GM18861 (cell line): ENCODE measurements around the gene SGCA.

ENCODE experiments used
- ATAC-seq: cut with Tn5 transposase; IDR thresholded peaks from one replicate; pipeline ENCODE4 v1.9.1; 2021; ENCODE audit not compliant: unreplicated experiment

The SGCA gene

DNA sequence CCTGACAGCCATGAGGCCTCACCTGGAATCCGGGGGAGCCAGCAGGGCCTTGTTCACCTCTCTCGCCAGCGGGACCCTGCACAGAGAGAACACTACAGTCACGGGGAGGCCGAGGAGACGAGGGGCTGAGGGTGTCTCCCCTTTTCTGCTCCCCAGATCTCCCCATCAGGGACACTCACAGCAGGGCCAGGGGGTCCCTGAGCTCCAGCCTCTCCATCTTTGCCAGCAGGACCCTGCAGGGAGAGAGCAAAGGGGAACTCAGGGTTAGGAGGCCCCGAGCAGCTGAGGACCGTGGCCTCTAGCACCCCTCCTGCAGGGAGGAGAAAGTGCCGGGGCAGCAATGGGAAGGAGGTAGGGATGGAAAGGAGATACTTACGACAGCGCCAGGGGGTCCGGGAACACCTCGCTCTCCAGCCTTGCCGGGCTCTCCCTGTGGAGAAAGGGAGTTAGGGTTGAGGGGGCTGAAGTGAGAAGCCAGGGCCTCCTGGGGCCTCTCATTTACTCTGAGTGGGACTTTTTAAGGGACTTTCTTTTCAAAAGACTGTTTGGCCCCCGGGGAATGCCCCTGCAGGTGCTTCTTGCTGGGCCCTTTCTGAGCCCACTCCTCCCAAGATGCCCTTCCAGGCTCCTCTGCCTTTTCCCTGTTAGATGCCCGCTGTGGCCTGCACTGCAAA, 26.9 kb downstream of the SGCA start:
- ATAC-seq = no peak

DNA sequence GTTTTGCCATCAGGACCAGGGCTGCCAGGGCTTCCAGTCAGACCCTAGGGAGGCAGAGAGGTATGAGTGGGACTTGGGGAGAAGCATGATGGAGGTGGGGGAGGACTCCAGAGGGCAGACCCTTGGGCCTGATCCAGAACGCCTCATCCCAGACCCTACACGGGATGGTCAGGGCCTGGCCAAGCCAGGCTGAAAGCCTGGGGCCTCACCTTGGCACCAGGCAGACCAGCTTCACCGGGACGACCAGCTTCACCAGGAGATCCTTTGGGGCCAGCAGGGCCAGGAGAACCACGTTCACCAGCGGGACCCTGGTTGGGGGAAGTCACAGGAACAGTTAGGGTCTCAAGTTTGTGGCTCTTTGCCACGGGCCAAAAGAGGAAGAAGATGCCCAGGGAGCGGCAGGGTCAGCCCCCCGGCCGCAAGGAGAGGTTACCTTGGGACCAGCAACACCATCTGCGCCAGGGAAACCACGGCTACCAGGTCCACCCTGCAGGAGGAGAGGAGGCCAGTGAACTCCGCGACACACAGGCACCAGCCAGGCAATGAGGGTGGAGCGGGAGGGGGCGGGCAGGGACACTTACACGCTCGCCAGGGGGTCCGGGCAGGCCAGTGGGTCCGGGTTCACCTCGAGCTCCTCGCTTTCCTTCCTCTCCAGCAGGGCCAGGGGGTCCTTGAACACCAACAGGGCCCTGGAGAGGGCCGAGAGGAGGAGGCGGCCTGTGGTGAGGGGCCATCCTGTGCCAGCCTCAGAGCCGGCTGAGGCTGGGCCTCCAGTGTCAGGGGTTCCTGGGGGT, 28.5 kb downstream of the SGCA start:
- ATAC-seq = no peak

DNA sequence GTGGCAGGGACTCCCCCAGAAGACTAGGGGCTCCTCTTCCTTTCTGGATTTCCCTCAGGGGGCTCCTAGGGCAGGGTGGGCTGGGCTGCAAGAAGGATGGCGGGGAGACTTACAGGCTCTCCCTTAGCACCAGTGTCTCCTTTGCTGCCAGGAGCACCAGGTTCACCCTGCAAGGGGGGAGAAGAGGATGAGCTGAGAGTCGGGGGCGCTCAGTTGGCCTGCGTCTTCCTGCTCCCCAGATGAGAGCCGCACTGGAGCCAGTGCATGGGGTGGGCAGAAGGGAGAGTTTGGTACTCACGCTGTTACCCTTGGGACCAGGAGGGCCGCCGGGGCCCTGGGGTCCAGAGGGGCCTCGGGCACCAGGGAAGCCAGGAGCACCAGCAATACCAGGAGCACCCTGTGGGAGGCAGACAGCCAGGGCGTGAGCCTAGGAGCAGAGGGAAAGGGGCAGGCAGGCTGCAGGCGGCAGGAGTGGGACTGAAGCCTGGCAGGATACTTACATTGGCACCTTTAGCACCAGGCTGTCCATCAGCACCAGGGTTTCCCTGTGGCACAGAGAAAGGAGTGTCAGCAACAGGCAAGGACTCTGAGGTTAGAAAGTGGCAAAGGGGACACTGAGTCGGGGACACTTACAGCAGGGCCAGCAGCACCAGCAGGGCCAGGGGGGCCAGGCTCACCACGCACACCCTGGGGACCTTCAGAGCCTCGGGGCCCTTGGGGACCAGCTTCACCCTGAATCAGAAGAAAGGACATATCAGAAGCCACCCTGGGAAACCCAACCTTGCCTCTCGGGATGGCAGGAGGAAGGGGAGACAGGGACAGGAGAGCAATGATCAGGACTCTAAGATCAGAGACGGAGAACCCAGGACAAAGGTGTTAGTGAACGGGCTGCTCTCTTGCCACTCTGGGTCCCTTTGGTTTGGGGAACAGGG, 29.4 kb downstream of the SGCA start:
- no peak for ATAC-seq

DNA sequence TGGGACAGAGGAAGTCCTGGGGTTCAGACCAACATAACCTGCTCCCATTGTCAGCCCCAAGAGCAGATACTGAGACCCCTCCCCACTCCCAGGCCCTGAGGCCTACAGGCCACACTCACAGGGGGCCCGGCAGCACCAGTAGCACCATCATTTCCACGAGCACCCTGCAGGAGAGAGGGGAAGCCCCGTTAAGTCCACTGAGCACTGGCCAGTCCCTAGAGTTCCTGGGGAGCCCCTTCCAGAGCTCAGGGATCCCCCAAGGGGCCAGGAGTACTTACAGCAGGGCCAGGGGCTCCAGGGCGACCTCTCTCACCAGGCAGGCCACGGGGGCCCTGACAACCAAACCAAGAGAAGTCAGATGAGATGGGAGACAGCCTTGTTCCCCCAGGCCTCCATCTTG, 30.2 kb downstream of the SGCA start:
- no peak for ATAC-seq

DNA sequence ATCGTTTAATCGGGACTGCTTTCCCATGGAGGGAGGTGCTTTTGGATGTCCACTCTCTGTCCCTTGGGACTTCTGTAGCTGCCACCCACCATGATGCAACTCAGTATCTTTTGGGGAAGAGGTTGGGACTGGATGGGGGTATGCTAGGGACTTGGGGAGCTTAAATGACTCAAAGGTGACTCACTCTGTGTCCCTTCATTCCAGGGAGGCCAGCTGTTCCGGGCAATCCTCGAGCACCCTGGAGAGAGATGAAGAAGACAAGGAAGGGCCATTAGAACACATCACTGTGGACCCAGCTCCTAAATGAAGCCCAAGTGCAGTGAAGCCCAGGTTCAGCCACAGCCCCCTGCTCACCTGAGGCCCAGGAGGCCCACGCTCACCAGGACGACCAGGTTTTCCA, 31.0 kb downstream of the SGCA start:
- ATAC-seq = no peak

DNA sequence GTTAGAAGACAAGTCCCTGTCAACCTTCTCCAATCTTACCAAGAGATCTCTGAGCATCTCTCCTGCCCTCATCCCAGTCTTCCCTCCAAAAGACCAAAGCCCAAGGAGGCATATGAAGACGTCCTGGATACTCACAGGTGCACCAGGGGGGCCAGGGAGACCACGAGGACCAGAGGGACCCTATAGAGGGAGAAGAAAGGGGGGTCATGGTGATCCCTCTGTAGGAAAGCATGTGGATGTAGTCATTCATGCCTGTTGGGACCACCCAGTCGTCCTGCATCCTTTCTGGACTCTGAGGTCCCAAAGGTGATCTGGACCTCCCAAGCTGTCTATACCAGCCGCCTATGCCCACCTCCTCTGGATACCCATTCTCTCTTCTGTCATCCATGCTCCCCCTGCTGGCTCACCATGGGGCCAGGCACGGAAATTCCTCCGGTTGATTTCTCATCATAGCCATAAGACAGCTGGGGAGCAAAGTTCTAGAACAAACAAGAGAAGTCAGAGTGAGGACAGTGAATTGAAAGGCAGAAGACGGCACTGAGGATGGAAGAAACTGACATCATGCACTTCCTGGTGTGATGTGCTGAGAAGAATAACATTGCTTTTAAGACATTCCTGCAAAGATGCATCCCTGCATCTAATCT, 32.3 kb downstream of the SGCA start:
- no peak for ATAC-seq

DNA sequence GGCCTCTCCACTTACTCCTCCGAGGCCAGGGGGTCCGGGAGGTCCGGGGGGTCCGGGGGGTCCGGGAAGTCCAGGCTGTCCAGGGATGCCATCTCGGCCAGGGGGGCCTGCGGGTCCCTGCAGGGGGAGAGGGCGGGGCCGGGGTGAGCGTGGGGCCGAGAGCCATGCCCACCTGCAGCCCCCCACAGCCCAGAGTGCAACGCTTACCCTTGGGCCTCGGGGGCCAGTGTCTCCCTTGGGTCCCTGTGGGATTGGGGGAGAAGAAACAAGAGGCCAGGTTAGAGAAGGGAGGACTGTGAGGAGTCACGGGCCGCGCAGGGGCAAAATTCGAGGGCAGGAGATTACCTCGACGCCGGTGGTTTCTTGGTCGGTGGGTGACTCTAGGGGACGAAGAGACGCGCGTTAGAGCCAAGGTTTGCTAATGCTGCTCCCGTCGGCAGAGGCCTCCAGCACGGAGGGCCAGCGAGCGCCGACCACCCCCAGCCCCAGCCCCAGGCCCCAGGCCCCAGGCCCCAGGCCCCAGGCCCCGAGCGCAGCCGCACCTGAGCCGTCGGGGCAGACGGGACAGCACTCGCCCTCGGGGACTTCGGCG, 33.5 kb downstream of the SGCA start:
- no peak for ATAC-seq

DNA sequence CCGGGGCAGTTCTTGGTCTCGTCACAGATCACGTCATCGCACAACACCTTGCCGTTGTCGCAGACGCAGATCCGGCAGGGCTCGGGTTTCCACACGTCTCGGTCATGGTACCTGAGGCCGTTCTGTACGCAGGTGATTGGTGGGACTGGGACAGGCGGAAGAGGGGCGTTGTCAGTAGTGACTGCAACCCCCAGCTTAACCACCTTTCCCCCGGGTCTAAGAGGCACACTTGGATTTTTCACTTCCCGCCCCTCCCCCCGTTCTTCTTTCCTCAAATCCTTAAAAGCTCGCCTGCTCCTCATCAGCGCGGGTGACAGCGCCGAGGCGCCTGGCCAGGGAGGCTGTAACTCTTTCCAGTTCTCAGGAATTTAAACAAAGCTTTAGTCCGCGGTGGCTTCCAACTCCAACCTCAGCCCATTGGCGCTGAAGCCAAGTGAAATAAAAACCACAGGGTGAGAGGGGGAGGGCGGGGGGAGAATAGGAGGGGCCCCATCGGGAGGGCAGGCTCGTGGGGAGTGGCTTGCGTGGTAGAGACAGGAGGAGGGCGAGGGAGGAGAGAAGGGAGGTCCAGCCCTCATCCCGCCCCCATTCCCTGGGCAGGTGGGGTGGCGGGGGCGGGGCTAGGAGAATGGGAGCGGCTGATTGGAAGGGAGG, 34.1 kb downstream of the SGCA start:
- ATAC-seq = no peak

DNA sequence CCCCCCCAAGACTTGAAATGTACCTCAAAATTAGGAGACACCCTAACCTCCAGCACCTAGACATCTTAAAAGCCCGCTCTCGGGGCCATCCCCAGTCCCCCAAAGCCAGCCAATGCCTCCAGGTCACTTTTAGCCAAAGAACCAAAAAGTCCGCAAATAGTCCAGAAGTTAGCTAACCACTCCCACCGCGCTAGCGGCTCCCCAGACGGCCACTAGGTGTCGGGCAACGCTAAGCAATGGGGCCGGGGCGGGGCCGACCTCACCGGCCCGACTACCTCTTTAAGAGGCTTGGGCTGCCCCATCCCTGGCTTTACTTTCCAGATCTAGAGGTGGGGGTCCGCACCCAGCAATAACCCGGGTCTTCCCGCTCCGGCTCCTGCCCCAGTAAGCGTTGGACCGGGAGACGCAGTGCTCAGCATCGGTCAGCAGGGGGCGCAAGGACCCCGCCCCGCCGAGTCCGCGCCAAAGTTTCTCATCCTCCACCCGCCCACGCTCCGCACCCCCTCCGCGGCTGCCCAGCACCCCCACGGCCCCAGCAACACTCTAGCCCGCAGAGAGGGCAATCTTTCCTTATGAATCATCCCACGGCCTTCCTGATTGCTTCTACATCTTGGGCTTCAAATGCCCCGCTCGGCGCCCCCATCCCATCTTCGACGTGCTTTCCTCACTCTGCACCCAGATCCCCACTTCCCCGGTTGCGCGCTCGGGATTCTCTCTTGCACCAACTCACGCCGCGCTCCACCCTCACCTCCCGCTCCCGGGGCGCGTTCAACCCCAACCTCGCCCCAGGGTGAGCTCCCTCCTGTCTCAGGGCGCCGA, 34.9 kb downstream of the SGCA start:
- ATAC-seq = peak; percentile 50

DNA sequence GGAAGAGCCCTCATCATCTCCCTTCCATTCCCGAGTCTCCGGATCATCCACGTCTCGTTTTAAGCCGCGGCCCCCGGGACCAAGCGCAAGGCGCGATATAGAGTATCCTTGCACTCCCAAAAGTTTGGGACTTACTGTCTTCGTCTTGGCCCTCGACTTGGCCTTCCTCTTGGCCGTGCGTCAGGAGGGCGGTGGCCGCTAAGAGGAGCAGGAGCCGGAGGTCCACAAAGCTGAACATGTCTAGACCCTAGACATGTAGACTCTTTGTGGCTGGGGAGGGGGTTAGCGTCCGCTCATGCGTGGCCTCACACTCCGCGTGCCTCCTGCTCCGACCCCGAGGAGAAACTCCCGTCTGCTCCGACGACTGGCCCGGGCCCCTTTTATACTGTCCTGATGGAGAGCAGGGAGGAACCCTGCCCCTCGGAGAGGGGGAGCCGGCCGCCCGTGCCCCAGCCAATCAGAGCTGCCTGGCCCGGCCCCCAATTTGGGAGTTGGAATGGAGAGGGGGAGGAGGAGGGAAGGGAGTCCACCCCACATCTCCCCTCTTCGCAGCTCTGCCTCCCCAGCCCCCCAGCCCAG, 35.6 kb downstream of the SGCA start, which contains the start of gene COL1A1:
TSS of gene COL1A1 (minus strand) at position 356 of the 579 bp plus-strand sequence. CDS start at position 238, 118 bp downstream.
- ATAC-seq = no peak

DNA sequence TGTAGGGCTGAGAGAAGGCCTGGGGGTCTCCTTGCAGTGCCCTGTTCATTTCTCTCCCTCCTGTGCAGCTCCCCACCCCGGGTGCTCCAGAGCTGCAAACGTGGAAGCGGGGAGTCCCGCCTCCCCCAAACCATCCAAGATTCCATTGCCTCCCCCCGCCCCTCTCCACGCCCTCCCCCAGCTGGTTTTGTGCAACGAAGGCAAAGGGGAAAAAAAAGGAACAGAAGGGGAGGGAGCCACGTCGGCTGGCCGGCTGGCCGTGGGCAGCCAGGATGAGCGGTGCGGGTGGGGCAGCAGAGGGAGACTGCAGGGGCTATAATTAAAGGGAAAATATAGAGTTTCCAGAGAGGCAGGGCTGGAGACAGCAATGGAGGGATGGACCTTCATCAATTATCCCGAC, 37.3 kb downstream of the SGCA start:
- no peak for ATAC-seq

DNA sequence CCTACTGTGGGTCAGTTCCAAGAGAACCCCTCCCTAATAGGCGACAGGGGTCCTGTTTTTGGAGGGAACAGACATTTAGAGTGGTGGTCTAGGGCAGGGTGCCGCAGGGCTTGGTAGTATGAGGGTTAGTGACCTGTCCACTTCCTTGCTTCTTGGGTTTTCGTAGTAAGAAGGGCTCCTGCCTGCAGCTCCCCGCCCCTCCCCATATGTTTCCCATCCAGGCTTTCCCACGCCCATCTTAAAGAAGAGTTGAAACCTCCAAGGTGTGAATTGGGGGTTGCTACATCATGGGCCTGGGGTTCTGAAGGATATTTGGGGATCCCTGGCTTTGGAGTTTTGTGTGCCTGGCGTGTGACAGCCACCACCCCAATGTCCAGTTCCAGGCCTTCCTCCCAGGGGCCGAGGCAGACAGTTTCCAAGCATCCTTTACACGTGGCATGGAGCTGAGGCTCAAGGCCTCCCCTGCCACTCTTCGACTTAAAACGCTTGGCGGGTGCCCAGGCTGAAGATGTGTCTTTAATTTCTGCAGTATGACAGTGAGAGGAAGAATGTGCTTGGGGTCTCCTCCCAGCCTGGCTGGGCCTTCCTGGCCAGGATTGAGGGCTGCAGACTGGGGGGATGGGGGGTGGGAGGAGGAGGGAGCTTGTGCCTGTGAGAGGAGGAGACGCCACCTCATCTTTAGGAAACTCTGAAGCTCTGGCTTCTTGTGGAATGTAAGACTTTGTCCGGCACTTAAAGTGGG, 38.0 kb downstream of the SGCA start:
- no peak for ATAC-seq

DNA sequence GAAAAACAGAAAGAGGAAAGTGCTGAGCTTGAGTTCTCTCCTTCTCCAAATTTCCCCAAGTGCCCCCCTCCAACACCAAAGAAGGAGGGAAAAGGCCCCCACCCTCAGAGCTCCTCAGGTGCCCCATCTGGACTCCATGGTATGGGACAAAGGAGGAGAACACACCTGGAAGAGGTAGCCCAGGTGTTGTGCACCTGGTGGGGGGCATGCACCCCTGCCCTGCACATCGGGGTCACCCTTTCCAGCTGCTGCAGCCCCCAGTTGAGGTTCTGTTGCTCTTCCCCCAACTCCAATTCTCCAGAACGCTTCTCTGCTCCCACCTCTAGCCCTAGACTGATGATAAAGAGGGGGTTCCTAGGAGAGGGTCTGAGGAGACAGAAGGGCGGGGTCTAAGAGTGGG, 38.6 kb downstream of the SGCA start:
- no peak for ATAC-seq

DNA sequence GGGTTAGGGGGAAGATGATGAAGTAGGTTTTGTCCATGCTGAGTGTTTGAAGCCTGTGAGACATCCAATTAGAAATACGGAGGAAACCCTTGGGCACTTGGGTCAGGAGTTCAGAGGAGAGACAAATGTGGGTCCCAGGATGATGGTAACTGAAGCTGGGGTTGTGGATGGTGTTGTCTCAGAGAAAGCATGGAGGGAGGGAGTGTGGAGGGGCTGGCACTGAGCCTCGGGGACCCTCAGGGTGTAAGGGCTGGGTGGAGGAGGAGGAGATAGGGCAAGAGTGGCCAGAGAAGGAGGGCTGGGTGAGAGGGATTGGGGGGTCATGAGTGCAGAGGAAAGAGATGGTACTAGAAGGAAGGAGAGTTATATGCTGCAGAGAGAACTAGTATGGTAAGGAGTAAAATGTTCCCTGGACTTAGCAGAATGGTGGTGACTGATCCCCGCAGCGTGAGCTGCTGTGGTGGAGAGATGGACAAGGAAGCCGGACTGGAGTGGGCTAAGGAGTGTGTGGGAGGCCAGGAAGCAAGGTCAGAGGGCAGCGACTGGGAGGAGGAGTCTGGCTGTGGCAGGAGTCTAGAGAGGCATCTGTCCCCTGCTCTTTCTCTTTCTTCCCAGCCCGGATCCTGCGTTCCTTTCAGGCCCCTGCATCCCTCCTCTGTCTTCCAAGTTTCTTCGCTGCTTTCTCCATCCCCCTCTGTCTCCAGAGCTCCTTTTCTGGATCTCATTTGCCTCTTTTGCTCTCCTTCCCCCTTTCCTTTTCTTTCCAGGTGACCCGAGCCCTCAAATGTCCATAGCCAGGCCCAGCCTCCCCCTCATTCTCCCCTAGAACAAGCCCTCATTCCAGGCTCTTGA, 39.5 kb downstream of the SGCA start:
- no peak for ATAC-seq

DNA sequence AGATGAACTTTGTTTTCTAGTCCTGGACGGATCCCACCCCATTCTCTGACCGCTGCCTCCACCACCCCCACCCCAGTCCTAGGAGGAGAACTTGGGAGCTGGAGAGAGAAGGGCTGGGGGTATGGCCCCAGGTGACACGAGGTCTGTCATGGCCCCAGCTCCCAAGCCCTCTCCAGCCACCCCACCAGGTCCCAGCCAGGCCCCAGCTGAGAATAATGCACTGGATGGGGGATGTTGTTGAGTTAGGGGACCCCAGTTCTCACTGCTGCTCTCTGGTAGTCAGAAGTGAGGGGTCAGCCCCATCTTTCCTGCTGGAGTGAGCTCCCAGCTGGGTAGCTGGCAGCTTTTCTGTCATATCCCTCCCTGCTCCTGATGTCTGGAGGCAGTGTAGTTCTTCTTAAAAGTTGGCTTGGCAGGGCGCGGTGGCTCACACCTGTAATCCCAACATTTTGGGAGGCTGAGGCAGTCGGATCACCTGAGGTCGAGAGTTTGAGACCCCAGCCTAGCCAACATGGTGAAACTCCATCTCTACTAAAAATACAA, 40.2 kb downstream of the SGCA start:
- ATAC-seq = no peak

DNA sequence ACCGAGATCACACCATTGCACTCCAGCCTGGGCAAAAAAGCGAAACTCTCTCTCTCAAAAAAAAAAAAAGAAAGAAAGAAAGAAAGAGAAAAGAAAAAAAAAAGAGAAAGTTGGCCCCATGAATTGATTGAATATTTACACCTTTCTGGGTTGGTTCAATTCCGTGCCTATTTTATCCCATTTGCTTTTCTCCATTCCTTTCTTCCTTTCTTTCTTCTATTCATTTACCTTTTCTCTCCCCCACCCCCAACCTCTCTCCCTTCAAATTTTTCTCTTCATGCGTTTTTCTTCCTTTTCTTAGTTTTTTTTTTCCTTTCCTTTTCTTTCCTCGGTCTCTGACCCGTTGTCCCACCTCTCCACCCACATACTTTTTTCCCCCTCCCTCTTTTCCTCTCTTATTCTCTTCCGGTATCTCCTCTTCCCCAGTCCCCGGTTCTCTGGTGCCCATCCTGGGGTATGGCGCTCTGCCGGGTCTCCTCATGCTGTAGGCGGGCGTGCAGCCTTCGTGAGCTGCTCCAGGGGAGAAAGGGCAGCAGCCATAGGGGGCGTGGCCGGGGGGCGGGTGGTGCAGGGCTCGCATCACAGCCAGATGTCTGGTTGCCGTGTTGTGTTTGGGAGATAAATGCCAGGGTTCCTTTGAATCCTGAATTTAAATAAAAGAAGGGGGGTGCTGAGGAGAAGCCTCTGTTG, 40.9 kb downstream of the SGCA start:
- no peak for ATAC-seq
